Transverse colon (tissue), 4 donors: ENCODE results near the gene XXYLT1.
"Not testable (repeated sequence)": the region's sequence is repeated elsewhere in the genome, so short reads cannot be mapped to it uniquely, and the experiment has no call there.

ENCODE experiments used
- CTCF ChIP-seq, 5 experiments: fragments of 200-600 bp in 3 of 5; fragments of 450-650 bp in 2 of 5; sonication (generic) in 3 of 5; IDR thresholded peaks; 1 replicate in 2 of 5; 2 replicates in 3 of 5; pipeline ENCODE4 v1.5.1; 2016 to 2017; ENCODE audit warnings: antibody characterized with exemption in 5 of 5, inconsistent platforms in 3 of 5, mild to moderate bottlenecking in 2 of 5, moderate library complexity in 1 of 5
- EP300 ChIP-seq: sonication (generic); formaldehyde crosslinking; IDR thresholded peaks from one replicate; pipeline ENCODE4 v1.6.1; 2017; ENCODE audit warnings: antibody characterized with exemption, low read depth
- POLR2A ChIP-seq: fragments of 450-650 bp; IDR thresholded peaks from one replicate; pipeline ENCODE4 v1.6.1; 2016; ENCODE audit warnings: antibody characterized with exemption, mild to moderate bottlenecking, moderate library complexity
- POLR2AphosphoS5 ChIP-seq, 3 donors: sonication (generic); formaldehyde crosslinking; IDR thresholded peaks; one replicate each; pipeline ENCODE4 v1.6.1; 2016; ENCODE audit warnings: antibody characterized with exemption in 3 of 3

- TF ChIP-seq CTCF (IDR thresholded peaks at IDR 0.05); EP300; POLR2A; POLR2AphosphoS5 (IDR thresholded peaks at IDR 0.05): not testable (repeated sequence)
Measured at GRCh38 chr3:195186710-195187047, 84.3 kb downstream of the XXYLT1 start.
